Measurements from ENCODE around the gene DOK7.

DNA sequence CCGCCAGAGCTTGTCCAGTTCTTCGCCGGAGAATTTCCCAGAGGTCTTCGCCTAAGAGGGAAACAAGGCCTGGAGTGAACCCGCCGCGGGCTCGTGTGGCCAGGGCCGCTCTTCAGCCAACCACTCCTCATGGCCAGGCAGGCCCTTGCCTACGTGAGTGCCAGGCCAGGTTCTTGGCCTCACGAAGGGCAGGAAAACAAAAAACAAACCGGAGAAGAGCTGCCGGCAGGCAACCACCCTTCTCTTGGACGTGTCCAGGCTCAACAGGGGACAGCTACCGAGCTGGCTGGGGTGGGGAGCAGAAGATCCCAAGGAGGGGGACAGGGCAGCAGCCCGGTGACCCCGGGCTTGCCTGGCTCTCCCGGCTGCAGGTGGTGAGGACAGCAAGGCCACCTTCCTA, 55.8 kb downstream of the DOK7 start:
- TF ChIP-seq EP300 (IDR thresholded peaks at IDR 0.05): no peak
- TF ChIP-seq, protein P1, sequence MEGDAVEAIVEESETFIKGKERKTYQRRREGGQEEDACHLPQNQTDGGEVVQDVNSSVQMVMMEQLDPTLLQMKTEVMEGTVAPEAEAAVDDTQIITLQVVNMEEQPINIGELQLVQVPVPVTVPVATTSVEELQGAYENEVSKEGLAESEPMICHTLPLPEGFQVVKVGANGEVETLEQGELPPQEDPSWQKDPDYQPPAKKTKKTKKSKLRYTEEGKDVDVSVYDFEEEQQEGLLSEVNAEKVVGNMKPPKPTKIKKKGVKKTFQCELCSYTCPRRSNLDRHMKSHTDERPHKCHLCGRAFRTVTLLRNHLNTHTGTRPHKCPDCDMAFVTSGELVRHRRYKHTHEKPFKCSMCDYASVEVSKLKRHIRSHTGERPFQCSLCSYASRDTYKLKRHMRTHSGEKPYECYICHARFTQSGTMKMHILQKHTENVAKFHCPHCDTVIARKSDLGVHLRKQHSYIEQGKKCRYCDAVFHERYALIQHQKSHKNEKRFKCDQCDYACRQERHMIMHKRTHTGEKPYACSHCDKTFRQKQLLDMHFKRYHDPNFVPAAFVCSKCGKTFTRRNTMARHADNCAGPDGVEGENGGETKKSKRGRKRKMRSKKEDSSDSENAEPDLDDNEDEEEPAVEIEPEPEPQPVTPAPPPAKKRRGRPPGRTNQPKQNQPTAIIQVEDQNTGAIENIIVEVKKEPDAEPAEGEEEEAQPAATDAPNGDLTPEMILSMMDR (IDR thresholded peaks at IDR 0.05): no peak
- TF ChIP-seq POLR2A (IDR thresholded peaks at IDR 0.05): no peak
